ENCODE results near the gene FAM107B.

- TF ChIP-seq PATZ1 (CRISPR knock-in tag; IDR thresholded peaks at IDR 0.05; ENCODE audit: borderline replicate concordance) (no peak), PPARA (CRISPR knock-in tag; IDR thresholded peaks at IDR 0.05; ENCODE audit: borderline replicate concordance) (no peak)
Measured at GRCh38 chr10:14770927-14771326, 3.8 kb downstream of the FAM107B start.

Data from SK-N-SH treated with all-trans-retinoic acid at 6 μM for 48 hours (cell line).